ENCODE measurements around the gene SPART.
A peak's percentile ranks its signal among the peaks of the same experiment; 100 is the strongest.

Gene SPART

GRCh38 chr13:36346222-36347083, at the start of gene SPART:
TSS of gene SPART (minus strand) at chr13:36346394. CDS start at chr13:36335830, 10,564 bp downstream.
- DNase-seq, result peak; percentile 95

- peak; percentile 46 for DNase-seq
Observed at GRCh38 chr13:36395280-36395679, 49.1 kb upstream of the SPART start.

DNA sequence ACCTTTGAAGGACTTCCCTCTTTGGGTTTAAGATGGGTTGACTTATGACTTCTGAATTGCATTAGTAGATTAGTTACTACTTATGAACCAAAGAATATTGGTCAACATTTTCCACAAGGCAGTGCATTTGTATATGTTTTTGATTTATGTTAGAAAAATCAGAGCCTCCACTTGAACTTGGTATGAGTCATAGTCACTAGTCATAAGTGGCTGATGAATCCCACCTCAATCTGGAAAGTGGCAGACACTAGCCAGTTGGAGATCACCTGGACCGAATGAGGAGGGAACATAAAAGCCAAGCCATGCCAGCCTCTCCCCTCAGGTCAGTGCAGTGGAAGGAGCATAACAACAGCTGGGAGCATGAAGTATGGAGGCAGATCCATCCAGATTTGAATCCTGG, 39.3 kb upstream of the SPART start:
- DNase-seq, result peak; percentile 72

DNA sequence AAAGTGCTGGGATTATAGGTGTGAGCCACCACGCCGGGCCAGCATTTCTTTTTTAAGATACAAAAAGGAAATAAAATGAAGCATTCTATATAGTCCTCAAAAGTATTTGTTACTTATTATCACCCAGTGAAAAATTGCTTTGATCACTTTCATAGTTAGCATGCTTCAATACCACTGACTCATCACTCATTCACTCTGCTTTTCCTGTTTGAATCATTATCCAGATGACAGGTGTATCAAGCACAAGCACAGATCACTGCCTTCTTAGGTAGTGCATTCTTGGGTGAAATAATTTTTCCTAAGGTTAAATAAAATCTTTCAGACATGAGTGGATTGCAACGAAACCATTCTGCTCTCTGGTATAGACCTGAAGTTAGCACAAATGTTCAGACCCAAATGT, 35.8 kb upstream of the SPART start:
- DNase-seq, result peak; percentile 73

DNA sequence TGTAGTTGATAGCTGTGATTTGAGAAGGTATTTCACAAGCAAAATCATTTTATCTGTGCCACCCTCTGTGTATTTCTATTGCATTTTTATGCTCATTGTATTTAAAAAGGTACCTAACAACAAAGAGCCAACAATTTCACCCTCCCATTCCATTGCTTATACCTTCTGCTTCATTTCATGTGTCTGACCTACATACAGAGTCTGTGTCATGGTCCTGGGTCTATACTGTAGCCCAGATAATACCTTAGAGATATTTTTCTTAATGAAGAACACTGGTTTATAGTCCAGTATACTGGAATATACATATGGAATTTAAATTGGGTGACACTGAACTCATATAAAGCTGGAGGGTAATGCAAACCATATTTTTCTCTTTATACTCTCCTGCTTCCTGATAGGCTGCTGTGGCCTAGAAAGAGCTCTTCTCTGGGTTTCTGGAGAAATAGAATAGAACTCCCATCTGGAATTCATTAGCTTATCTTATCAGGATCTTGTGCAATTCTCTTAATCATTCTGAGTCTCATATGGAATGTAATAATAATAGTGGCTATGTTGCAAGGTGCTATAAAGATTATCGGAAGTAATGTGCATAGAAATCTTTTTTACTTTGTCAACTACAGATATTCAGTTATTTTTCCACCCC, 31.8 kb upstream of the SPART start:
- DNase-seq, result no peak

- no peak for DNase-seq
Observed at GRCh38 chr13:36374063-36374462, 27.9 kb upstream of the SPART start.

GRCh38 chr13:36371185-36371584, 25.0 kb upstream of the SPART start:
- no peak for DNase-seq

- no peak for DNase-seq
Observed at GRCh38 chr13:36370108-36370429, 23.9 kb upstream of the SPART start.

- no peak for DNase-seq
Observed at GRCh38 chr13:36369268-36370107, 23.3 kb upstream of the SPART start.

GRCh38 chr13:36366031-36366430, 19.8 kb upstream of the SPART start:
- no peak for DNase-seq

DNA sequence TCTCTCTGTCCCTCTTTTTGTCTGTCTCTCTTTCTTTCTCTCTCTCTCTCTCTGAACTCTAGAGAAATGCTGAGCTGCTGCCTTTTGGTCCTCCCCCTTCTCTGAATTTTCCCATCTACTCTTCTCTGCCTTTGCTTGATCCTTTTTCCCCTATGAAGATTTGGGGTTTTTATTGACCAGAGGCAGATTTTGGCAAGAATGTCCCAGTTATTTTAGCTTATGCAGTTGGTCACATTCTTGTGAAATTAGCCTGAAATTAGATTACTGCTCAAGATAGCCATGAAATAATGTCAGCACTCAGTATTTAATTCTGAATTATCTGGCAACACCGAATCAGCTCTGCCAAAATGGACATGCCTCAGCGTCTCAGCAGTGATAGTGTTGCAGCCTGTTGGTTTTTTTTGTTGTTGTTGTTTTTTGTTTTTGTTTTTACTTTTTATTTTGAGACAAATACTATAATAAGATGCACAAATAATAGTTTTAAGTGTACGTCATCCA, 17.2 kb upstream of the SPART start:
- DNase-seq, result no peak

DNA sequence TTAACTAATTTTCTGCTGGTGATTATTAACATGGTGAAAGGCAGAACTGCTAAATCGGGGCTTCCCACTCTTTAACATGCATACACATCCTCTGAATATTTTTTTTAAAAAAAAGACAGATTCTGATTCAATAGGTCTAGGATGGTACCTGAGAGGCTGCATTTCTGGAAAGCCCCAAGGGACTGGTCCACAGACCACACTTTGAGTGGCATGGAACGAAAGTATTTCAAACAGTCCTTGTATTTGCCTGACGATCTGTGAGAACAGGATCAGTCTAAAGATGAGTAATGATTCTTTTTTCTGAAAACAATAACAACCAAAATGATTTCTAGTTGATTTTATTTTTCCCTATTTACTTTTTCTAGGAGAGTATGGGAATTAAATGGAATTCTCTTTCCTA, 16.7 kb upstream of the SPART start:
- DNase-seq, result no peak

DNA sequence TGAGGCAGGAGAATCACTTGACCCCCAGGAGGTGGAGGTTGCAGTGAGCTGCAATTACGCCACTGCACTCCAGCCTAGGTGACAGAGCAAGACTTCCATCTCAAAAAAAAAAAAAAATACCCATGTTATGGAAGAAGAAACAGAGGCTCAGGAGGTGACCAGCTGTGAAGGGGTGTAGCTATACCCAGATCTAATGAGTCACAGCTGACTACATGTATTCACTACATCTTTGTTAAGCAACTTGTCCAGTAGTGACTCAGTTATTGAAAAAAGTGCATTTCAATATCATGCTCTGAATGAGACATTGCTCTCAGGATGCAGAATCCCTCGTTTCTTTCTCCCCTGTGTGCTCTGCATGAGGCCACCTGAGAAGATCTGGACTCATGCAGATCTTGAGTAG, 16.1 kb upstream of the SPART start:
- peak; percentile 5 for DNase-seq

DNA sequence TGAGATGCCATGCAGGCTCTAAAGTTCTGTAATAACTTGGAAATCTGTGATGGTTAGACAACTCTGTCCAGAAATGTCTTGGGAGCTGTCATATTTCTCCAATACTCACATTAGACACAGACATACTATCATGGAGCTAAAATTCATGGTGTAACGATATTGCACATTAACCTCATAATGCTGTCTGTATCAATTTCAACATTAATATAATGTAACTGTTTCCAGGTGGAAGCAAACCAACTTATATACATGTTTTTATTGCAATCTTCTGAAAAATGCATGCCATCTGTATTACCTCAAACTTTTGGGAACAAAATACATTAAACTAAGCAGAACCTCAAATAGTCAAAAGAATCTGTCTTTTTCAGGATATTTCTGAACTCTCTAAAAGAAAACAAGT, 14.7 kb upstream of the SPART start:
- DNase-seq, result no peak

DNA sequence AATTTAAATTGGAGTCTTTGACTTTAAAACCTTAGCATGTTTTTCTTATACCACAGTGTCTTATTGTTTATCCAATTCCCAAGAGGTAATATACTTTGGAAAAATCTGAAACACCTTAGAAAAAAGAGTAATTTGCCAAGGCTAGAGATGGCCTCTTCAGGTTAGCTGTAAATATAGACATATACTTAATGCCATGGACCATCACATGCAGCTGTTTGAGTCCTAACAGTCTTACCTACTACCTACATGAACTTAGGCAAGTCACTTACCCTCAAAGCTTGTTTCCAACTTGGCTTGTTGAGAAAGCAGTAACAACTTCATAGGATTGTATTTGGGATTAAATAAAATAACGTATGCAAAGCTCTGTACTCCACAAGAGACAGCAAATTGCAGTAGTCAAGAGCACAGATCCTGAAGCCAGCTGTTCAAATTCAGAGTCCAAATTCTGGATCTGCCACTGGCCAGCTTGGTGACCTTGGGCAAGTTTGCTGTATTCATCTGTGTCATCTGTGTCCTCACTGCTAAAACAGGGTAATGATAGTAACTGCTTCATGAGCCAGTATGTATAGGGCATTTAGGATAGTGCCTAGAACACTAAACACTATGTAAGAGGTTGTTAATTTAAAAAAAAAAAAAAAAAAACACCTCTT, 13.2 kb upstream of the SPART start:
- DNase-seq, result no peak

DNA sequence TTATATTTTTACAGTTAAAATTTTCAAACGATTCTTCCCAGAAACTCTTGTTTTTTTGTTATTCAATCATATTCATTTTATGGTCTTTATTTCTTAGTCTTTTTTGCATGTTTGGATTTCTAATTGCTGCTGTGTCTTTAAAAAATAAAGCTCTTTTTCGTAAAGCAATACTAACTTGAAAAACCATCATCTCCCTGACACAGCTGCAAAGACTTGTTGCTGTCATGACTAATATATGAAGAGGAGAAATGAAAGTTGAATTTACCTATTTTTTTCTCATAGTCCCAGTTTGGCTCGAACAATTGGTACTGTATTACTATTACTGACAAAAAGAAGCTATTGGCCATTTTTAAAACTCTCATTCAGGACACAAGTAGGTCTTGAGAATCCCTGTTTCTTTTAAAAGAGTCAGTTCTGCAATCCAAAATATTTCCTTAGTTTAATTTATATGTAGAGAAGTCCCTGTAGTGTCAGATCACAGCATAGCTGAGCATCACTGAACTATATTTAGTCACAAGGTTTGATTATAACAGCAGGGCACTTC, 12.1 kb upstream of the SPART start:
- no peak for DNase-seq

DNA sequence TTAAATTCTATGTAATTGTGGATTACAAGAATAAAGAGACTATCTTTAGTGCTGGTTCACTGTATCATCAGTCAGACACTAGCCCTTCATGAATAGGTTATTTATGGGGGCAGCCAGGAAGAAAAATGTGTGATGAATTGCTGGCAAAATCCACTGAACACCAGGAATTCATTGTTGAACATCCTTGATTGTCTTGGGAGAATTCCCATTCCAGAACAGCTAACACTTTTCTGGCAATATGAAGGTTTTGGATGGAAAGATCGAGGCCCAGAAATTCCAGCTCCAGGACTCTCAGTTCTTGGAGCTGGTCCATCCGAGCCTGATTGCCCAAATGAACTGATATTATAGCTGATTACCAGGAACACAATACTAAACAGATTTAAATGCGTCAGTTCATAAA, 11.5 kb upstream of the SPART start:
- no peak for DNase-seq

- DNase-seq, result no peak
Observed at GRCh38 chr13:36357231-36357630, 11.0 kb upstream of the SPART start.

DNA sequence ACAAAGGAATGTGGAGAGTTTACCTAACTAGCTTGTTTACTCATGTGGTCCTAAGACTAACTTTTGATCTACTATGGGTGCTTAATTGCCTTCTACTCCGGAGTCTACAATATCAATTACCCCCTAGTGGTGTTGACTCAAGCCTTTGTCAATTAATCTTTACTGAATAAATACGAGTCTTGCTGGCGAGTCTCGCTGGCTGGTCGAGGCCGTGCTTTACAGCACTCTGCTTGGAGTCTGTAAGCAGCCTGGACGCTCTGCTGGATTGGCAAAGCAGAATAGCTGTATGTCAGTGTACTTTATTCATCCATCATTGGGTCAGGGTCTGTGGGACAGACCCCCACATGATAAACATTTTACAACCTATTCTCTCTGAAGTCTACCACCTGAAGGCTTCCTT, 9.9 kb upstream of the SPART start:
- no peak for DNase-seq

DNA sequence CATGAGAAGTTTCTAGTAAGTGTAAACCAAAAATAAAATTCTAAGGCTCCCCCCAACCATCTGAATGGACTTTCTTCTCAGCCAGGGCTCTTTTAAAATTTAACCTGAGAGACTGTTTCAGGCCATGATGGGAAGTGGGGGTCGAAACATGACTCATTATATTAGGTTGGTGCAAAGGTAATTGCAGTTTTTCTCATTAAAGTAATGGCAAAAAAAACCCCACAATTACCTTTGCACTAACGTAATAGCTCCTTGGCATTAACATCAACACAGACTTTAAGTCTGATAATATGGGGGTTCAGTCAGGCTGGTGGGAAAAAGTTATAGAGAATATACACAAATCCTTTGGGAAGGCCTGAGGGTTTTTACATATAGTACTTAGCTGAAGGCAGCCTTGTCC, 9.4 kb upstream of the SPART start:
- DNase-seq, result no peak

- no peak for DNase-seq
Observed at GRCh38 chr13:36354842-36355623, 8.8 kb upstream of the SPART start.

DNA sequence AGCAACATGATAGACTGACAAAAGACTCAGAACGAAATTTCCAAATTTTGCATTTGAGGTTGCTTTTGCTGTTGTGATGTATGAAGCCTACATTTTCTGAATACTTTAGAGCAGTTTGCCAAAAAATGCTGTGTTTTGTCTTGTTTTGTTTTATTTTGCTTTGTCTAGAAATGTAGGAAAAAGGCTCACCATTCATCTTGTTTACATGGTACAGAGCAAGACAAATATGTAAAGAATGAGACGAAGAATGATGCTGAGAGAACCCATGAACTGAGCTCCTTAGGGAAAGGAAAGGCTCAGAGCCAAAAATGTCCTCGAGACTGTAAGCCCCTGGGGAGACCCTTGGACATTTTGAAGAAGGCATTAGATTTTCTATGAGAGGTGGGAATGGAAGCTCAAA, 6.8 kb upstream of the SPART start:
- no peak for DNase-seq
